Endodermal cell (in vitro differentiated cells): Measurements from ENCODE around the gene AGAP2. TPM values are rescaled to one million over a fixed set of nuclear protein-coding genes. Genes with fewer than 3 reads are reported as not detected.
A peak's percentile ranks its signal among the peaks of the same experiment; 100 is the strongest.

Experiments
- DNase-seq: peaks from one replicate; pipeline ENCODE4 v3.0.0-alpha.2; 2017
- H3K27ac ChIP-seq: 2 replicates; pipeline ENCODE4 v1.5.1; 2013; ENCODE audit warnings: mild to moderate bottlenecking, low read depth, low read length, moderate library complexity
- H3K27me3 ChIP-seq: 2 replicates; pipeline ENCODE4 v1.6.1; 2013; ENCODE audit warnings: mild to moderate bottlenecking, low read length, moderate library complexity; ENCODE audit not compliant: insufficient read depth, control insufficient read depth, poor library complexity, severe bottlenecking
- H3K36me3 ChIP-seq: 2 replicates; pipeline ENCODE4 v1.7.0; 2013; ENCODE audit warnings: mild to moderate bottlenecking, low read length, moderate library complexity; ENCODE audit not compliant: control insufficient read depth, insufficient read depth
- H3K4me1 ChIP-seq: one replicate; pipeline ENCODE4 v1.7.0; 2013; ENCODE audit warnings: low read length; ENCODE audit not compliant: control insufficient read depth, insufficient read depth
- H3K4me3 ChIP-seq: 2 replicates; pipeline ENCODE4 v1.5.1; 2013; ENCODE audit warnings: mild to moderate bottlenecking, low read length, moderate library complexity
- H3K9ac ChIP-seq: 2 replicates; pipeline ENCODE4 v1.6.1; 2013; ENCODE audit warnings: mild to moderate bottlenecking, low read length, moderate library complexity; ENCODE audit not compliant: poor library complexity, severe bottlenecking; ENCODE audit errors: extremely low read depth
- H3K9me3 ChIP-seq: 2 replicates; pipeline ENCODE4 v1.6.1; 2013; ENCODE audit warnings: mild to moderate bottlenecking, low read length, moderate library complexity; ENCODE audit not compliant: control insufficient read depth
- H3K27ac Mint-ChIP-seq: 2 replicates; pipeline ENCODE4 v1.8.0; 2020; ENCODE audit warnings: mixed read lengths
- H3K27me3 Mint-ChIP-seq: 2 replicates; pipeline ENCODE4 v1.8.0; 2021; ENCODE audit warnings: mild to moderate bottlenecking, mixed read lengths; ENCODE audit not compliant: insufficient read depth
- H3K36me3 Mint-ChIP-seq: 2 replicates; pipeline ENCODE4 v1.8.0; 2020; ENCODE audit warnings: low read depth, mixed read lengths
- H3K4me1 Mint-ChIP-seq: 2 replicates; pipeline ENCODE4 v1.8.0; 2020; ENCODE audit warnings: mixed read lengths
- H3K4me3 Mint-ChIP-seq: 2 replicates; pipeline ENCODE4 v1.8.0; 2020; ENCODE audit warnings: mild to moderate bottlenecking, moderate library complexity, mixed read lengths
- H3K9me3 Mint-ChIP-seq: 2 replicates; pipeline ENCODE4 v1.8.0; 2020; ENCODE audit warnings: mild to moderate bottlenecking, mixed read lengths
- WGBS, 2 experiments: methylation state at CpG; one replicate each; pipeline versions ENCODE4 v1.1.5 to v1.1.7; 2013; ENCODE audit warnings: missing lambda C conversion rate in 2 of 2, mixed read lengths in 1 of 2; ENCODE audit not compliant: insufficient coverage in 1 of 2, insufficient read length in 1 of 2; 5-methylcytosine and 5-hydroxymethylcytosine counted together
- long read RNA-seq, 4 experiments: library from polyadenylated mRNA in 2 of 4; library from RNA in 1 of 4; library from capped mRNA in 1 of 4; stranded (forward) in 3 of 4; unstranded in 1 of 4; transcript quantifications; one replicate each; pipeline ENCODE4 v2.0.0, GENCODE V29; 2020 to 2021; ENCODE audit warnings: inconsistent platforms in 1 of 4
- polyA plus RNA-seq, 2 experiments: library from polyadenylated mRNA; stranded (reverse); fragments of 50-300 nt; gene quantifications; one replicate each; pipeline ENCODE4 v1.2.3, GENCODE V29; 2013
- total RNA-seq, 2 donors: library from RNA; stranded (reverse); fragmentation: NEBNext Ultra II Directional in 1 of 2; extraction: Animal tissue kit (Norgen Biotek cat#: 25700) in 1 of 2; gene quantifications; 2 replicates in 1 of 2; 3 replicates in 1 of 2; pipeline ENCODE4 v1.2.1, GENCODE V29; 2021
- TF ChIP-seq, protein P1 (sequence below): fragments of 200-600 bp; sonication (generic); conservative IDR thresholded peaks from 2 replicates; pipeline ENCODE4 v1.5.0; 2021; ENCODE audit warnings: antibody characterized with exemption, mild to moderate bottlenecking

The AGAP2 gene
- under 1 TPM in 1 of 2 donors, not detected in 1; 0.44 TPM for total RNA-seq
- polyA plus RNA-seq (2013, experiment 1 of 2), result 4.9 TPM
- 3.9 TPM for polyA plus RNA-seq (2013, experiment 2 of 2)
- long read RNA-seq, experiment 1, result 0 reads
- long read RNA-seq, experiment 2, result 0 reads
- long read RNA-seq, experiment 3, partial matches to known transcripts, result 0 of 1 reads
- long read RNA-seq, experiment 3, other reads (novel, unspliced or antisense), result 1 of 1 reads
- long read RNA-seq, experiment 4, result 0 reads

DNA sequence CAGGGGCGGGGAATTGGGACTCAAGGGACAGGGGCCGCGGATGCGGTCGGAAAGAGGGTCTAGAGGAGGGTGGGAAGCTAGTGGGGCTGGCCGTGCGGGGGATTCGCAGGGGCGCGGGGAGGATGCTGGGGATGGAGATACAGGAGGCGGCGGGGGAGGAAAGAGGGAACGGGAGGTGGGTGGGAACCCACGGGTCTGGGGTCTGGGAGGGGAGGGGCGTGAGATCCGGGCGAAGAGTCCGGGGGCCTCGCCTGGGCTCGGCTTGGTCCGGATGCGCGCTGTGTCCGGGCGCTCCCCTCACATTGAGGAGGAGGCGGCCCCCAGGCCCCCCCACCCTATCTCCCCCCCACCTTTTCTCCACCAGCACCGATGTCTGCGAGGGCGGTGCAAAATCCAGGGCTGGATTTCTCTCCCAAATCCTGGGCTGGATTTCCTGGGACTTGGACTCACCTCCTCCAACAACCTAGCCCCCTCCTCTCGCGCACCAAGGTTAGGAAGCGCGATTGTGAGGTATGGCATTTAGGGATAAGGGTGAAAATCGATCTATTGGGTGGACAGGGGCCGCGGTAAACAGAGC lies at the start of gene AGAP2:
TSS of gene AGAP2 (minus strand) at position 82 of the 577 bp plus-strand sequence. CDS start 496 bp downstream, outside the sequence.
- 0% methylated on average over 5 to 28 of the region's 36 CpGs for WGBS, 2 experiments
- Histone ChIP-seq H3K27ac (no peak within 1 kb of the TSS), H3K36me3 (no peaks in the 10 kb centered on the region), H3K9ac (no peak within 1 kb of the TSS), H3K4me3 (no peak within 1 kb of the TSS), H3K9me3 (no peaks in the 10 kb centered on the region), H3K27me3 (peaks cover 100% of the 10 kb centered on the region), H3K4me1 (no peaks in the 10 kb centered on the region)
- H3K27ac Mint-ChIP-seq, result no peak within 1 kb of the TSS
- DNase-seq, result peak; percentile 89
- no peaks in the 10 kb centered on the region for H3K9me3 Mint-ChIP-seq
- peak within 1 kb of the TSS; percentile 45 for H3K4me3 Mint-ChIP-seq
- no peaks in the 10 kb centered on the region for H3K36me3 Mint-ChIP-seq
- H3K27me3 Mint-ChIP-seq, result peaks cover 93% of the 10 kb centered on the region
- H3K4me1 Mint-ChIP-seq, result peaks cover 8% of the 10 kb centered on the region
- TF ChIP-seq, protein P1, sequence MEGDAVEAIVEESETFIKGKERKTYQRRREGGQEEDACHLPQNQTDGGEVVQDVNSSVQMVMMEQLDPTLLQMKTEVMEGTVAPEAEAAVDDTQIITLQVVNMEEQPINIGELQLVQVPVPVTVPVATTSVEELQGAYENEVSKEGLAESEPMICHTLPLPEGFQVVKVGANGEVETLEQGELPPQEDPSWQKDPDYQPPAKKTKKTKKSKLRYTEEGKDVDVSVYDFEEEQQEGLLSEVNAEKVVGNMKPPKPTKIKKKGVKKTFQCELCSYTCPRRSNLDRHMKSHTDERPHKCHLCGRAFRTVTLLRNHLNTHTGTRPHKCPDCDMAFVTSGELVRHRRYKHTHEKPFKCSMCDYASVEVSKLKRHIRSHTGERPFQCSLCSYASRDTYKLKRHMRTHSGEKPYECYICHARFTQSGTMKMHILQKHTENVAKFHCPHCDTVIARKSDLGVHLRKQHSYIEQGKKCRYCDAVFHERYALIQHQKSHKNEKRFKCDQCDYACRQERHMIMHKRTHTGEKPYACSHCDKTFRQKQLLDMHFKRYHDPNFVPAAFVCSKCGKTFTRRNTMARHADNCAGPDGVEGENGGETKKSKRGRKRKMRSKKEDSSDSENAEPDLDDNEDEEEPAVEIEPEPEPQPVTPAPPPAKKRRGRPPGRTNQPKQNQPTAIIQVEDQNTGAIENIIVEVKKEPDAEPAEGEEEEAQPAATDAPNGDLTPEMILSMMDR, result no peak

DNA sequence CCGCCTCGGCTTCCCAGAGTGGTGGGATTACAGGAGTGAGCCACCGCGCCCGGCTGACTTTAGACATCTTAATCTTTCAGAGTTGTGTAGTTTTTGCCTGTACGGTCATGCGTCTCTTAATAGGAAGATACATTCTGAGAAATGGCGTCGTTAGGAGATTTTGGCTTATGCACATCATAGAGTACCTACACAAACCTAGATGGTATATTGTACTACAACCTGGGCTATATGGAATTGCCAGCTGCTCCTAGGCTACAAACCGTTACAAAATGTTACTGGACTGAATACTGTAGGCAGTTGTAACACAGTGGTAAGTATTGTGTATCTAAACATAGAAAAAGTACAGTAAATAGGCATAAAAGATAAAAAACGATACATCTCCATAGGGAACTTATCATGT lies 45.3 kb upstream of the AGAP2 start:
- H3K4me1 Mint-ChIP-seq, result peaks cover 4% of the 10 kb centered on the region
- H3K27me3 Mint-ChIP-seq, result no peaks in the 10 kb centered on the region
- peak overlapping the region; percentile 100 for H3K4me3 Mint-ChIP-seq
- Histone ChIP-seq H3K4me1 (no peaks in the 10 kb centered on the region), H3K27ac (no peak overlapping the region), H3K9me3 (no peaks in the 10 kb centered on the region), H3K4me3 (no peak overlapping the region), H3K27me3 (no peaks in the 10 kb centered on the region), H3K9ac (no peak overlapping the region), H3K36me3 (peaks cover 42% of the 10 kb centered on the region)
- no peak for DNase-seq
- no peaks in the 10 kb centered on the region for H3K9me3 Mint-ChIP-seq
- H3K27ac Mint-ChIP-seq, result no peak overlapping the region
- peaks cover 31% of the 10 kb centered on the region for H3K36me3 Mint-ChIP-seq
- WGBS, 2 experiments, result 94 to 100% methylated on average over 4 to 11 of the region's 11 CpGs
- TF ChIP-seq, protein P1, result no peak

DNA sequence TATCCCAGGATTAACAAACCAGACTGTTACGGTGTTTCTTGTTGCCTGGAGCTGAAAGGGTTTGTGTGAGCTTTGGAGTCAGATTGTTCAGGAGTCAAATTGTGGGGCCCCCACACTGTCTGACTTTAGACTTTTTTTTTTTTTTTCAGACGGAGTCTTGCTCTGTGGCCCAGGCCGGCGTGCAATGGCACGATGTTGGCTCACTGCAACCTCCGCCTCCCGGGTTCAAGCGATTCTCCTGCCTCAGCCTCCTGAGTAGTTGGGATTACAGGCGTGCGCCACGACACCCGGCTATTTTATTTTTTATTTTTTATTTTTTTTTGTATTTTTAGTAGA lies 44.9 kb upstream of the AGAP2 start:
- H3K27ac Mint-ChIP-seq, result peak overlapping the region; percentile 94
- H3K9me3 ChIP-seq, result no peaks in the 10 kb centered on the region
- no peak for DNase-seq
- H3K27me3 ChIP-seq, result no peaks in the 10 kb centered on the region
- peak overlapping the region; percentile 97 for H3K4me3 ChIP-seq
- WGBS, 2 experiments, result 87 to 96% methylated on average over 7 to 10 of the region's 12 CpGs
- TF ChIP-seq, protein P1, result no peak
- peaks cover 27% of the 10 kb centered on the region for H3K36me3 Mint-ChIP-seq
- H3K4me3 Mint-ChIP-seq, result peak overlapping the region; percentile 100
- peaks cover 4% of the 10 kb centered on the region for H3K4me1 Mint-ChIP-seq
- H3K27me3 Mint-ChIP-seq, result no peaks in the 10 kb centered on the region
- peak overlapping the region; percentile 76 for H3K9ac ChIP-seq
- H3K27ac ChIP-seq, result no peak overlapping the region
- H3K4me1 ChIP-seq, result no peaks in the 10 kb centered on the region
- H3K36me3 ChIP-seq, result peaks cover 38% of the 10 kb centered on the region
- H3K9me3 Mint-ChIP-seq, result no peaks in the 10 kb centered on the region
